Hematopoietic multipotent progenitor cell treated with erythropoietin and hydrocortisone succinate and interleukin-3 and kit ligand, for 15 days (in vitro differentiated cells): Measurements from ENCODE around the gene KHNYN.
"Not testable (repeated sequence)": the region's sequence is repeated elsewhere in the genome, so short reads cannot be mapped to it uniquely, and the experiment has no call there.

Source experiments
- DNase-seq: peaks from one replicate; pipeline ENCODE4 v3.0.0-alpha.2; 2015; ENCODE audit warnings: low spot score

KHNYN gene

GRCh38 chr14:24429395-24430142 is at the start of gene KHNYN, which contains the start of gene CBLN3:
TSS of gene KHNYN (plus strand) at chr14:24429954. CDS start at chr14:24430731, 777 bp downstream.
TSS of gene CBLN3 (minus strand) at chr14:24429668. CDS start at chr14:24429054, 614 bp downstream.
- DNase-seq: peak; percentile 92

GRCh38 chr14:24381363-24382063 is 48.2 kb upstream of the KHNYN start:
- no peak for DNase-seq

- no peak for DNase-seq
These were observed 47.7 kb upstream of the KHNYN start for GRCh38 chr14:24382064-24382371.

- no peak for DNase-seq
These were observed 45.6 kb upstream of the KHNYN start for GRCh38 chr14:24384169-24384568.

- DNase-seq: no peak
These were observed 44.2 kb upstream of the KHNYN start for GRCh38 chr14:24385524-24385923.

- DNase-seq: no peak
These were observed 42.8 kb upstream of the KHNYN start for GRCh38 chr14:24387009-24387345.

GRCh38 chr14:24387579-24387978 is 42.2 kb upstream of the KHNYN start:
- DNase-seq: not testable (repeated sequence)

- DNase-seq: no peak
These were observed 41.1 kb upstream of the KHNYN start for GRCh38 chr14:24388474-24389179.

- no peak for DNase-seq
These were observed 40.4 kb upstream of the KHNYN start for GRCh38 chr14:24389226-24389848.

GRCh38 chr14:24390701-24391468 is 38.9 kb upstream of the KHNYN start:
- DNase-seq: no peak

GRCh38 chr14:24392325-24393091 is 37.2 kb upstream of the KHNYN start:
- no peak for DNase-seq

GRCh38 chr14:24394275-24394674 is 35.5 kb upstream of the KHNYN start:
- no peak for DNase-seq

- no peak for DNase-seq
These were observed 33.9 kb upstream of the KHNYN start for GRCh38 chr14:24395609-24396582.

- DNase-seq: no peak
These were observed 32.0 kb upstream of the KHNYN start for GRCh38 chr14:24397639-24398292.

GRCh38 chr14:24398293-24398652 is 31.5 kb upstream of the KHNYN start:
- no peak for DNase-seq

- DNase-seq: no peak
These were observed 30.9 kb upstream of the KHNYN start, which contains the start of gene NYNRIN for GRCh38 chr14:24398653-24399446. TSS of gene NYNRIN (plus strand) at chr14:24399003. CDS start at chr14:24399247, 244 bp downstream.

- no peak for DNase-seq
These were observed 30.3 kb upstream of the KHNYN start for GRCh38 chr14:24399447-24399822.

GRCh38 chr14:24399999-24400718 is 29.6 kb upstream of the KHNYN start:
- no peak for DNase-seq
